CD14-positive monocyte (primary cell): ENCODE measurements around the gene HSPA4L. TPM values are rescaled to one million over a fixed set of nuclear protein-coding genes. Genes with fewer than 3 reads are reported as not detected.

Experiments used
- DNase-seq, 3 donors: peaks; one replicate each; pipeline ENCODE4 v3.0.0-alpha.2; 2011 to 2022
- H2AFZ ChIP-seq: 2 replicates; pipeline ENCODE4 v1.6.0; 2012; ENCODE audit warnings: mild to moderate bottlenecking, low read depth, low read length, inconsistent platforms; ENCODE audit not compliant: insufficient read depth, poor library complexity, severe bottlenecking
- H3K27ac ChIP-seq, 2 donors: 1 replicate in 1 of 2; 2 replicates in 1 of 2; pipeline ENCODE4 v1.5.1; 2012 to 2013; ENCODE audit warnings: low read length in 2 of 2, control low read depth in 1 of 2, inconsistent platforms in 1 of 2, low read depth in 1 of 2, mild to moderate bottlenecking in 1 of 2
- H3K27me3 ChIP-seq, 2 donors: one replicate each; pipeline versions ENCODE4 v1.6.0 to v1.6.1; 2011 to 2013; ENCODE audit warnings: low read length in 2 of 2; ENCODE audit not compliant: control insufficient read depth in 2 of 2, insufficient read depth in 2 of 2
- H3K36me3 ChIP-seq, 2 donors: replicated peaks in 1 of 2; 1 replicate in 1 of 2; 2 replicates in 1 of 2; pipeline versions ENCODE4 v1.5.1 to v1.6.1; 2012 to 2013; ENCODE audit warnings: low read length in 2 of 2, control low read depth in 1 of 2, inconsistent platforms in 1 of 2, mild to moderate bottlenecking in 1 of 2; ENCODE audit not compliant: insufficient read depth in 2 of 2, control insufficient read depth in 1 of 2
- H3K4me1 ChIP-seq, 2 donors: 1 replicate in 1 of 2; 2 replicates in 1 of 2; pipeline versions ENCODE4 v1.5.1 to v1.6.1; 2012 to 2013; ENCODE audit warnings: low read length in 2 of 2, control low read depth in 1 of 2, inconsistent platforms in 1 of 2, mild to moderate bottlenecking in 1 of 2, moderate library complexity in 1 of 2; ENCODE audit not compliant: insufficient read depth in 2 of 2, control insufficient read depth in 1 of 2
- H3K4me2 ChIP-seq: replicated peaks from 2 replicates; pipeline ENCODE3; 2012; ENCODE audit warnings: low read length, moderate library complexity, mild to moderate bottlenecking; ENCODE audit not compliant: poor library complexity, severe bottlenecking; ENCODE audit errors: extremely low read depth
- H3K4me3 ChIP-seq, 3 experiments: fragments of 200-600 bp in 1 of 3; sonication (generic) in 1 of 3; replicated peaks in 1 of 3; 1 replicate in 2 of 3; 2 replicates in 1 of 3; pipeline ENCODE4 v1.5.1; 2011 to 2013; ENCODE audit warnings: low read length in 3 of 3, mild to moderate bottlenecking in 3 of 3, control low read depth in 2 of 3, low read depth in 2 of 3, inconsistent platforms in 1 of 3, moderate library complexity in 1 of 3
- H3K79me2 ChIP-seq: 2 replicates; pipeline ENCODE4 v1.6.0; 2012; ENCODE audit warnings: mild to moderate bottlenecking, control low read depth, inconsistent platforms, low read length, moderate library complexity; ENCODE audit not compliant: insufficient read depth
- H3K9ac ChIP-seq: 2 replicates; pipeline ENCODE4 v1.6.0; 2017; ENCODE audit warnings: low read length, mild to moderate bottlenecking; ENCODE audit not compliant: insufficient read depth, poor library complexity, severe bottlenecking
- H3K9me3 ChIP-seq, 2 donors: replicated peaks in 1 of 2; 1 replicate in 1 of 2; 2 replicates in 1 of 2; pipeline versions ENCODE4 v1.5.1 to v1.6.1; 2012 to 2013; ENCODE audit warnings: low read length in 2 of 2, control low read depth in 1 of 2; ENCODE audit not compliant: control insufficient read depth in 1 of 2, insufficient read depth in 1 of 2
- H4K20me1 ChIP-seq: 2 replicates; pipeline ENCODE4 v1.6.0; 2012; ENCODE audit warnings: mild to moderate bottlenecking, low read length, control low read depth, moderate library complexity; ENCODE audit not compliant: insufficient read depth
- H3K27ac Mint-ChIP-seq, 7 donors: one replicate each; pipeline ENCODE4 v1.8.0; 2020; ENCODE audit warnings: mild to moderate bottlenecking in 7 of 7, mixed read lengths in 7 of 7, moderate library complexity in 6 of 7, inconsistent platforms in 2 of 7
- H3K27me3 Mint-ChIP-seq, 3 donors: one replicate each; pipeline ENCODE4 v1.8.0; 2021 to 2022; ENCODE audit warnings: low read depth in 3 of 3, mild to moderate bottlenecking in 3 of 3, mixed read lengths in 3 of 3, moderate library complexity in 3 of 3, inconsistent platforms in 1 of 3
- H3K36me3 Mint-ChIP-seq, 2 donors: one replicate each; pipeline ENCODE4 v1.8.0; 2020; ENCODE audit warnings: mixed read lengths in 2 of 2, inconsistent platforms in 1 of 2, mild to moderate bottlenecking in 1 of 2
- H3K4me1 Mint-ChIP-seq: one replicate; pipeline ENCODE4 v1.8.0; 2020; ENCODE audit warnings: mild to moderate bottlenecking, mixed read lengths
- H3K4me3 Mint-ChIP-seq, 2 donors: one replicate each; pipeline ENCODE4 v1.8.0; 2020; ENCODE audit warnings: mild to moderate bottlenecking in 2 of 2, mixed read lengths in 2 of 2, moderate library complexity in 1 of 2
- H3K9me3 Mint-ChIP-seq, 7 donors: one replicate each; pipeline ENCODE4 v1.8.0; 2020 to 2022; ENCODE audit warnings: mixed read lengths in 7 of 7, mild to moderate bottlenecking in 6 of 7, moderate library complexity in 6 of 7, inconsistent platforms in 2 of 7
- CTCF ChIP-seq: fragments of 200-600 bp; IDR thresholded peaks from one replicate; pipeline ENCODE4 v1.8.0; 2022; ENCODE audit warnings: antibody characterized with exemption, mild to moderate bottlenecking
- WGBS: methylation state at CpG from one replicate; pipeline ENCODE4 v1.1.5; 2013; ENCODE audit warnings: missing lambda C conversion rate; ENCODE audit not compliant: insufficient coverage; 5-methylcytosine and 5-hydroxymethylcytosine counted together
- intact Hi-C, 2 donors: fragments of 100-400 bp; cut with micrococcal nuclease; formaldehyde crosslinking; loops; one replicate each; pipeline versions ENCODE4 v1.15.0 to v1.15.1; 2023
- polyA plus RNA-seq, 3 donors: library from polyadenylated mRNA; depleted of rRNA in 1 of 3; unstranded in 2 of 3; stranded (reverse) in 1 of 3; fragments of 300-500 nt in 2 of 3; fragments of >200 nt in 1 of 3; fragmentation: Illumina TruSeq in 2 of 3; gene quantifications; 1 replicate in 2 of 3; 2 replicates in 1 of 3; pipeline ENCODE4 v1.2.3, GENCODE V29; 2012 to 2021

HSPA4L gene
- polyA plus RNA-seq, 3 donors: 0.04 TPM; not detected in 2

GRCh38 chr4:127868196-127868595, 86.1 kb downstream of the HSPA4L start:
- no peaks in the 10 kb centered on the region for H3K4me1 ChIP-seq
- intact Hi-C loops: no loop called here
- Mint-ChIP-seq H3K27ac (no peak overlapping the region), H3K36me3 (peaks cover 0 to 1% of the 10 kb centered on the region in 2 donors), H3K4me1 (peaks cover 5% of the 10 kb centered on the region), H3K4me3 (no peak overlapping the region), H3K9me3 (peaks cover 0 to 2% (median 0%) of the 10 kb centered on the region in 7 donors), H3K27me3 (peaks cover 0 to 1% (median 0%) of the 10 kb centered on the region in 3 donors)
- H3K79me2 ChIP-seq: no peaks in the 10 kb centered on the region
- no peak overlapping the region for H2AFZ ChIP-seq
- no peaks in the 10 kb centered on the region for H3K36me3 ChIP-seq
- H3K9me3 ChIP-seq: no peaks in the 10 kb centered on the region
- no peak overlapping the region for H3K9ac ChIP-seq
- no peaks in the 10 kb centered on the region for H4K20me1 ChIP-seq
- TF ChIP-seq CTCF: no peak
- DNase-seq: no peak
- no CpG with 5 or more reads among the region's 2 CpGs for WGBS
- H3K4me2 ChIP-seq: no peak overlapping the region
- no peak overlapping the region for H3K27ac ChIP-seq
- no peak overlapping the region for H3K4me3 ChIP-seq
- no peaks in the 10 kb centered on the region for H3K27me3 ChIP-seq

- Histone ChIP-seq H3K79me2 (no peaks in the 10 kb centered on the region), H3K27ac (no peak overlapping the region), H3K36me3 (no peaks in the 10 kb centered on the region), H3K4me3 (no peak overlapping the region), H3K4me2 (no peak overlapping the region), H2AFZ (no peak overlapping the region), H4K20me1 (no peaks in the 10 kb centered on the region), H3K27me3 (no peaks in the 10 kb centered on the region), H3K9me3 (no peaks in the 10 kb centered on the region), H3K4me1 (no peaks in the 10 kb centered on the region), H3K9ac (no peak overlapping the region)
- H3K36me3 Mint-ChIP-seq: peaks cover 0 to 6% of the 10 kb centered on the region in 2 donors
- peaks cover 0 to 1% (median 0%) of the 10 kb centered on the region in 3 donors for H3K27me3 Mint-ChIP-seq
- peaks cover 5% of the 10 kb centered on the region for H3K4me1 Mint-ChIP-seq
- TF ChIP-seq CTCF: no peak
- H3K9me3 Mint-ChIP-seq: peaks cover 0 to 2% (median 0%) of the 10 kb centered on the region in 7 donors
- H3K27ac Mint-ChIP-seq: no peak overlapping the region
- DNase-seq: no peak
- intact Hi-C loops: no loop called here
- H3K4me3 Mint-ChIP-seq: no peak overlapping the region
Measured at GRCh38 chr4:127870281-127870680, 88.2 kb downstream of the HSPA4L start.
